ENCODE measurements around the gene GNG12.

The GNG12 gene

DNA sequence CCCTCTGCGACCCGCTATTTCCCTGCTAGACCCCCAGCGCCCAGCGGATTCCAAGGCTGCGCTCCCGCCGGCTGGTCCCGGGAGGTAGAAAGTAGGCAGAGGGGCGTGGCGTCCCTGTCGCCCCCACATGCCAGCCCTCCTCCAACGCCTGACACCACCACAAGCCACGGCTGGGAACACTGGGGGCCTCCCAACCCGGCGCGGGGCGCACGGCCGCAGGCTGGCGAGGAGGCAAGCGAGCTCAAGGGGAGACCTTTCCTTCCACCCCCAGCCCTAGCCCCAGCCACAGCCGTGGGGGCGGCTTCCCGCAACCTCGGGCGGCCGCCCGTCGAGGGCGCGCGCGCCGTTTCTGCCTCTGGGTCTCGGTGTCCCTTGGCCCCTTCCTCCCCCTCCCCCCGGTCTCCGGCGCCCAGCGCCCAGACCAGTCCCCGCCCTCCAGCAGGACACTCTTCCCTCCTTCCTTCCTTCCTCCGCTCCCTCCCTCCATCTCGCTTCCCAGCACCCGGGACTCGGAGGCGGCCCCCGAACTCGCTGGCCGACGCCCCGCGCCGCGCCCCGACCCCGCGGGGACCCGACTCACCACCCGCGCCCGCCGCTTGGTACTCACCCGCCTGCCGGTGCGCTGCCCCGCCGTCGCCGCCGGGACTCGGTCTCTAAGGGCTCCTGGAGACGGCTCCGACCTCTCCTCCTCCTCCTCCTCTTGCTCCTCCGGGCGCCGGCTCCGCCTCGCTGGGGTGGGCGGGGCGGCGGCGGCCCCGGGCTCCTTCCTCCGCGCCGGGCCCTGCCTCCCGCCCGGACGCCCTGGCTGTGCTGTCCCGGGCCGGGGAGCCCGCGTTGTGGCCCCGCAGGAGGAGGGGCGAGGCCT is at the start of gene GNG12:
Gene GNG12, minus strand, starts transcription at position 731 of the 865 bp plus-strand sequence. CDS start 125,781 bp downstream, outside the sequence.
- no peak for DNase-seq (ENCODE audit: low read depth)

DNA sequence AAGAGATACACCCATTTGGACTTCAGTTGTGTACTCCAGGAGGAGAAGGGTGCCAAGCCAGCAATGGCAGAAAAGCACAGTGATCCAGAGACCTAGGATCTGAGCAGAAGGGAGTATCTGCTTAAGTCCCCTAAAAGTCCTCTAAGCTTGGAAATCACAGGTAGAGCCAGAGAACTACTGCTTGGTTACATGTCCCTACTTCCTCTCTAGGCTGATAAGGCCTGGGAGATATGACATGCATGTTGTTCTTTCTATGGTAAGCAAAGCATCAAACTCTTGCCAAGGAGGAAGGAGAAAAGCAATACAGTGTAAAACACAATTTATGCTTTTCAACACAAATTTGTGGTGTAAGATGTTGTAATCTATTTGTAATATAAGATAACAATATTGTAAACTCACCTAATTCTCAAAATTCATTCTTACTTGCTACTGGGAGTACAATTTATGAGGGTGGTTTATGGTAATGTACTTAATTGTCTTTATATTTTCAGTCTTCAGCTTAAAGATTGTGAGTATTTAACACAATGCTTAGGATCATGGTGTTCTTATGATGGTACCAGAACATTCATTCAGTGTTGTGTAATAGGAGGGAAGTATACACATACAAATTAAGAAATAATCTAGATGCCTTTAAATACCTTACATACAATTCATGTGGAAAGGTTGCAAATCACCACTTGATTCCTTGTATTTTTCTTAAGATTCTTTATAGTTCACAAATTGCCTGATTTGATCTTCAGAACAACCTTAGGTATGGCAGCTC is 49.1 kb upstream of the GNG12 start:
- DNase-seq (ENCODE audit: low read depth) = no peak

DNA sequence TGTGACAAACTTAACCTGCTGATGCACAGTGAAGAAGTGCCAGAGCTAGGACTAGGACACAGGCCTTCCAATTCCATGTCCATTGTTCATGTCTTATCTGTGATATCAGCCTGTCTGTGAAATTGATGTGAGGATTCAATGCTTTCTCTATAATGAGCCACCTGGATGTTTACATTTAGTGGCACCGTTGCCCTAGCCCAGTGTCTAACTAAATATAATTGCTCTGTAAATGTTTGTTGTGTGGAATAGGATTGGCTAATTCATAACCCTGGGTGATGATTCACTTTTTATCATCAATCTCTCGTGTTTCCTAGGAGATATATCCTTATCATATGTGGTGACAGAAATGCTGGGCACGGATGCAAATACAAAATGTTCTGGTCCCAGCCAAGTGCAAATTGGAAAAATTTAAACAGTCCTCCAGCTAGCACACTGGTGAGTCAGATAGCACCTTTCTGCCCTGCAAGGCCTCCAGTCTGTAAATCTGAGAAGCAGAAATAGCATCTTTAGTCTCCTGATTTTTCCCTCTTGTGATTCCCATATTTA is 46.9 kb upstream of the GNG12 start:
- DNase-seq (ENCODE audit: low read depth) = no peak

DNA sequence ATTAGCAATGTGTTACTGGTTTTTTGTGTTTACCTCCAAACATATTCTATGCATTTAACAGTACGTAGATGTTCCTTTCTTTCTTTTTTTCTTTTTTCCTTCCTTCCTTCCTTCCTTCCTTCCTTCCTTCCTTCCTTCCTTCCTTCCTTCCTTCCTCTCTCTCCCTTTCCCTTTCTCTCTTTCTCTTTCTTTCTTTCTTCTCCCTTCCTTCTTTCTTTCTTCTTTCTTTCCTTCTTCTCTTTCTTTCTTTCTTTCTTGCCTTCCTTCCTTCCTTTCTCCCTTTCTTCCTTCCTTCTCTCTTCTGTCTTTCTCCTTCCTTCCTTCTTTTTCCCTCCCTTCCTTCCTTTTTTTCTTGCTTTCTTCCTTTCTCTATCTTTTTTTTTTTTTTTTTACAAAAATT is 46.2 kb upstream of the GNG12 start:
- no peak for DNase-seq (ENCODE audit: low read depth)

DNA sequence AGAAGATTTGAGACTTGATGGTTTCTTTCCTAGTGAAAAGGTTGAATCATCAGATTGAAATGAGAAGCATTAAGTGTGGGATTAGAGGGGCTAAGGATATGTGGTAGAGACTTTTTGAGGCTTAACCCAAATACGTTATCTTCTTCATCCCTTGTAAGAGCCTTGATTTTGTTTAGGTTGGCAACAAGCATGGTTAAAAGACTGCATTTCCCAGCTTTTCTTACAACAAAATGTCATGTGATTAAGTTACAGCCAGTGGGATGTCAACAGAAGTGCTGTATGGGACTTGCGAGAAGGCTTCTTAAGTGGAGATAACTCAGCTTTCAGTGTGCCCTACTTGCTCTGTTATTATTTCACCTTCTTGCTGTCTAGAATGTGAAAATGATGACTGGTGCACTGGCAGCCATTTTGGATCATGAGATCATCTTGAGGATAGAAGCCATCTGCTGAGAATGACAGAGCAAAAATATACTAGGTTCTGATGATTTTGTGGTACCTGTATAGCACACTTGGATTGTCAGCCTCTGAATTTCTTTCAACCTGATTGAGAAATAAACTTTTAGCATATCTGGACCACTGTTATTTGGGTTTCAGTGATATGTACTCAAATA is 41.3 kb upstream of the GNG12 start:
- no peak for DNase-seq (ENCODE audit: low read depth)

DNA sequence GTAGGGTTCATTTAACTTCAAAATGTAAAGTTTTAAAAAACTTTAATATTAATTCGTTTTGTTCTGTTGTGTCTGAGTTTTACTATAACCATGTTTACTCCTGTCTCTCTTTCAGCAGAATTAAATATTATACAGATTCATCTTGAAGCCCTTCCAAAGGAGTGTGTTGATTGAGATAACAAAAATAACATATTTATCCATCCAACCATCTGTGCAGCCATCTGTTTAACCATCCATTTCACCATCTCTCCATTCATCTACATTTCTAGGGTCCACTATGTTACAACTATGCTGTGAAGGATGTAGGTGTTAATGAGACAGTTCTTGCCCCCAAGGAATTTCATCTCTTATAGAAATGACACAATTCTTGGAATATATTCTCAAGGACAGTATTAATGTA is 36.0 kb upstream of the GNG12 start:
- no peak for DNase-seq (ENCODE audit: low read depth)

DNA sequence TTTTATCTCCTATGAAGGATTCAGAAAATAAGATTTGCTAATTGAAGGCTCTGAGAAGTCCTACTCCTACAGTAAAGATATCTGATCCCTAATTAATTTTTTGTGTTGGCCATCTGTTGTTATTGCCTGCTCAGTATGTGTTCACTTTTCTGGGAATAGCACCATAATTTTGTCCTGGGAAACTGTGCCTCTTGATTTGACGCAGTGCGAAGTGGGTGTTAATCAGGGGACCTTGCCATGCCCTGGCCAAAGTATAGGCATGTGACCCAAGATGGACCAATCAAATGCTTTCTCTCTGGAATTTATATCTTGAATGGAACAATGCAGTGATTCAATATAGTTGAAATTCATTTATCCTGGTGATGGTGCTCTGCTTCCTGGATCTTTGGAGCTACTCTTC is 30.4 kb upstream of the GNG12 start:
- no peak for DNase-seq (ENCODE audit: low read depth)

DNA sequence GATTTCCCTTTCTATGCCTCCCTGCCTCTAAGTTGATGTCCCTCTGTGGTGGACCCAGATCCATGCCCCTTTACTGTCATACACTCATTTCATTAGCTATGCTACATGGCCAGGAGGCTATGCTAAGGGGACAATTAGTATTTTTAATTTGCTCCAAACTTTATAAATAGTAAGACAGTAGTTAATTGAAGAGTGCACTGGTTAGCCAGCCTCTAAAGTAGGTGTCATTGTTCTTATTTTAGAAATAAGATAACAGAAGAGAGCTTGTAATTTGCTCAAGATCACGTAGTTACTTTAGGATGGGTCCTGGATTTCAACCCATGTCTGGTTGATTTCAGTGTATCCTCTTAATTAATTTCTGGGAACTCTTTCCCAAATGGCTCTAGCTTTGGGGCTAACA is 29.4 kb upstream of the GNG12 start:
- no peak for DNase-seq (ENCODE audit: low read depth)

DNA sequence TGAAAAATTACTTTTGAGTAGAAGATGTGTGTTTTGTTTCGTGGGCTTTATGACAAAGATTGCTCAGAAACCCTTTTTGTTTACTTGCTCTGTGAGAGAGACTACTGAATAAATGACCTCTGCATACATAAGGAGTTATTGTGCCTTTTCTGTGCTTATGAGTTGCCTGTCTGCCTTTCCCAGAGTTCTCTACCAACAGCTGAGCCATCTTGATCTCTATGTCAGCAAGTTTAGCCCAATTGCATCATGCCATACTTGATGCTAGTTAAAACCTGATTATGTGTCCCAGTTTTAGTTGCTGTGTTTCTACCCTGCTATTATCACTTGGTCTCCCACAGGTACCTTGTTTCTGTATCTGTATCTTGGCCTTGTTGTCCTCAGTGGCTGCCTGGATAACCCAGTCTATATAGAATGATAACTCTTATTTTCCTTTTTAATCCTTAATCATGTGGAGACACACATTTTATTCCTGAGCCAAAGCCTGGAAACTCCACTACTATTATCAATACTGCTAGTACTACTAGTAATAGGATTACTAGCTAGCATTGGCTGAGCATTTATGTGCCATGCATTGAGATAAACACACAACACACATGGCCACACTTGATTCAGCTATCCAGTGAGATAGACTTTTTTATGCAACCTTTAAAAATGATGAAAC is 28.7 kb upstream of the GNG12 start:
- no peak for DNase-seq (ENCODE audit: low read depth)

DNA sequence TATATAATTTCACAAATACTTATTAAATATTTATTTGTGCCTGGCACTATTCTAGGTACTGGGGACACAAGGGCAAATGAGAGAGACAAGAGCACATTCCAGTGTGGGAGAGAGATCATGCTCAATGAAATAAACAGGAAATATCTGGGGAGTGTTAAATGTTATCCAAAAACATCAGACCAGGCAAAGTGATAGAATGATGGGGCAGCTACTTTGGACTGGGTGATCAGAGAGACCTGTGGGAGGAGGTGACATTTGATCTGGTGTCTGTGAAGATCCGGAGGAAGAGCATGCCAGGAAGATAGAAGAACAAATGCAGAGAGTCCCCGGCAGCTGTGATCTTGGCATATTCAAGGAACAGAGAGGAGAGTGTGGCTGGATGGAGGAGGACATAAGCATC is 27.5 kb upstream of the GNG12 start:
- DNase-seq (ENCODE audit: low read depth) = no peak

DNA sequence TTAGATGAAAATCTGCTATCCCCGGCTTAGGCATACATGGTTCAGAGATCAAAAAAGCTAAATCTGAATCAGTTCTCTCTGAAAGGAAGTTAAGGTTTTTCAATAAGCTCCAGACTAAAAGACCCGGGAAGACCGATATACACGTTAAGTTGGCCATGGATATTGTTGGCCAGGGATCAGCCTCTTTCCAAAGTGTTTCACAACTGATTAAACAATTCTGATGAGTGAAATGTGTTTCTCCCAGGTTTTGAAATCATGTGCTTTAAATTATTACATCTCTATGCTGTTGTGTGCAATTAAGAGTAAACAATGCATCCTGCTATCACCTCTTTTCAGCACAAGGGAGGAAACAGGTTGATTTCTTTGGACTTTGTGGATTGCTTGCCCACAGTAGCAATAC is 23.7 kb upstream of the GNG12 start:
- DNase-seq (ENCODE audit: low read depth) = no peak

DNA sequence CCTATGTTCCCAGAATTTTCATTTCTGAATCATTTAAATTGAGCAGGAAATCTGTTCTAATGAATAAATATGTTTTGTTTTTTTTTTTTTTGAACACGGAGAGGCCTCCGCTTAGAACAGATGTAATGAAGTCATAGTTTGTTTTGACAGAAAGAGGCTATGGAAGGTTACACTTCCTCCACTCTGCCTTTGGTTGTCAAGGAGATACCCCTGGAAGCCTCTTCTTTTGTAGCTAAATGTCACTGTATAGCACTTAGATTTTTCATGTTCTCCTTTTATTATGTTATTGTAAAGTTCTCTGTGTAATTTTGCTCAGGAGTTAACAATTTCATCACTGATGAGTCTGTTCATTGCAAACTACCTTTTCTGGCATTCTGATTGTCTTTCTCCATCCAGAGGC is 22.7 kb upstream of the GNG12 start:
- DNase-seq (ENCODE audit: low read depth) = no peak

DNA sequence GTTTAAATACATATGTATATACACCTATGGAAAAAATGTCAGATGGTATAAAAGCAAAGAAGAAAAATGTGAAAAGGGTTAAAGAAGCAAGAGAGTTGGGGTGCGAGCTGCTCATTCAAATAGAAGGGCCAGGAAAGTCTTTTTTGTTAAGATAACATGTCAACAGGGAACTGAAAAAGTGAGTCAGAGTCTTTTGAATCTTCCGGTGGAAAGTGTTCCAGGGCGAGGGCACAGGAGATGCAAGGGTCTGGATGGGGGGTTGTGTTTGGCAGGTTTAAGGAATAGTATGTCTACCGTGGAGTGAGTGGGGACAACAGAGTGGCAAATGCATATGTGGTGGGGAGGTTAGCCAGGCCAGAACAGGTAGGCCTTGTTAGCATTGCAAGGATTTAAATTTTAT is 22.2 kb upstream of the GNG12 start:
- DNase-seq (ENCODE audit: low read depth) = no peak

DNA sequence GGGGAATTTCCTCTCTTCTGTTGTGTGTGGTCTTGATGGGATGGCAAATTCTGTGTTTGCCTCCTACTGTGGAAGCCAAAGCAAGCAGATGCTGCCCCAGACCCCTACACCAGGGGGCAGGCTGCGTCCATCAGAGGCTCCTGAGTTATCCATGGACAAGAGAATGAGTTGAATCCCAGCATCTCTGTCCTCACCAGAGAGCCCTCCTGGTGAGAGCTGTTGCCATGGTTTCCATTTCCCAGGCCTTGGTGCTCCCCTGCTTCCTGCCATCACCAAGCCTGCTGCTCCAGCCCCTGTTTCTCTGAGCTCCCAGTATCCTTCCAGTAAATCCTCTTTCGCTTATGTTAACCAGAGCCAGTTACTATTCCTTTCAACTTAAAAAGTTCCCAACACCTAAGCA is 20.4 kb upstream of the GNG12 start:
- no peak for DNase-seq (ENCODE audit: low read depth)

DNA sequence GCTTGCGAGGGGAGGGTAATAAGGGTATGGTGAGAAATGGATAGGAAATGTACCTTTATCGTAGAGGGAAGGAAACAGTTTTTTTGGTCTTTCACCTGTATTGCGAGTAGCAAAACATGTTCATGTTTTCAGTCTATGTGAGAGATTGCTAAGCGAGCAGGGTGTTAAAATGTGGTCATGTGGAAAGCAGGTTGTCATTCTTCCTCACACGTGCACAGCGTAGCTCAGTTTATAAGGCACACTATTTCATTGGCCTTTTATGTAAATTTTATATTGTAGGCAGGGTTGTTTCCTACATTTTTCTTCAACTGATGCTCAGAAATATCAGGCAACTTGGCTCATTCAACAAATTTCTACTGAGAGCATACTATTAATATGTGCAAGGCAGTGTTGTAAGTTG is 18.5 kb upstream of the GNG12 start:
- no peak for DNase-seq (ENCODE audit: low read depth)

DNA sequence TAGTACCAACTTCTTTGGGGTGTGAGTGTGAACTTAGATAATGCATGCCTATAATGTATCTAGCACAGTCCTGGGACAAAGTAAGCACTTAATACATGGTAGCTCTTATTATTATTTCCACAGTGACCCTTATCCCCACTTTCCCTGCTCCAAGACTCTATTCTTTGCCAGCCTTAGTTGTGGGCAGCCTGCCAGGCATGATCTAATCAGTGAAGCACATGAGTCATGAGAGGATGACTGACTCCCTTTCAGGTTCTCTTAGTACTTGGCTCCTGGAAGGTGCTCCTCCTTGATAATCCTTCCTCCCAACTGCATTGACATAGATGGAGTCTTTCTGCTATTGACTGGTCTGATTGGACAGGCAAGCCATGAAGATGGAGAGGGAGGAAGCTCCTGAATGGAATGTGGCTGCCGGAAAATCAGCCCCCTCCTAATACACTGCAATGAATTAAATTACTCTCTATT is 17.4 kb upstream of the GNG12 start:
- DNase-seq (ENCODE audit: low read depth) = no peak

DNA sequence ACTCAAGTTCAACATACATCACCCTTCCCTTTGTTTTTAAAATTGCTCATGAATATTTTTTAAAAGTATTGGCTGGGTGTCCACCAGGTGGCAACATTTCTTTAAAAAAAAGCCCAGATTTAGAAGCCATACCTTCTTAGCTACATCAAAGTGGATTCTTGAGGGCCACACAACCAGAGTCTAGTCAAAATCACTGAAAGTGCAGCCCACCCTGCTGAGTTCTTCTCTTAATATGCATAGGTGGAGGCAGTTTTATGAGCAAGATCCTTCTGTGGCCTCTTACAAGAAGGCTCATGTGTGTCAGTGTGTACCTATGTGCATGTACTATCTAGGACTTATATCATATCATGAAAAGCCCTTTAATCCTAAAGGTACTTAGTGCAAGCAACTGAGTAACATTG is 16.9 kb upstream of the GNG12 start:
- DNase-seq (ENCODE audit: low read depth) = no peak

DNA sequence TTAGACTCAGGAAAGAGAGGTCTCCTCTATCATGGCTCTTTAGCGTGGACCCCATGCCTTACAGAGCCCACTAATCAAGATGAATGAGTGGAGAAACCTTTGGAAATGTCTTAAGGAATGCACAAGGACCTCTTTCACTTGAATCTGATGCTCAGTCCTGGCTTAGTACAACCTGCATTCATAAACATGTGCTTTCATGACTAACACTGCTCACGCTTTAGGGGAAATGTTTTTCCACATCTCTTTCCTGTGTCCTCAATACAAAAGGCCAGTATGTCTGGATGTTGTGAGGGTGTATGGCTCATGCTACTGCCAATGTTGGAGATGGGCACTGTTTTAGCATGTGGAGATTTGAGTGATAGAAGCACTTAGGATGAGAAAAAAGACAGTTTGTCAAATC is 14.2 kb upstream of the GNG12 start:
- DNase-seq (ENCODE audit: low read depth) = no peak

DNA sequence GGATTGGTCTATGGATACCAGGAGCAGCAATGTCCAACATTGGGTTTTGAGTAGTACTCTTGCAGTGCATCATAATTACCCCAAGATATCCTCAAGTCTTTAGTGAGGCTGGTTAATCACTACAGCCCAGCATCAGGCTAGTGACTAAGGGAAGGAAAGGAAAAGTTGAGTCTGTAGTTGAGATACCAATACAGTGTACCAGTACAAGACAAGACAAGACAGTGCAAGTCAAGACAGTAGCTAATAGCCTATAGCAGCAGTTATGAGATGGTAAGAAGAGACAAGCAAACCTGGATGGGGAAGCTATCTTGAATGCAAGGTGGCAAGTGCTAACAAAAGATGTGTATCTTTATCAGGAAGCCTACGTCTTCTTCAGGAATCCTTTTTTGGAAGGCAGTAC is 13.3 kb upstream of the GNG12 start:
- DNase-seq (ENCODE audit: low read depth) = no peak

DNA sequence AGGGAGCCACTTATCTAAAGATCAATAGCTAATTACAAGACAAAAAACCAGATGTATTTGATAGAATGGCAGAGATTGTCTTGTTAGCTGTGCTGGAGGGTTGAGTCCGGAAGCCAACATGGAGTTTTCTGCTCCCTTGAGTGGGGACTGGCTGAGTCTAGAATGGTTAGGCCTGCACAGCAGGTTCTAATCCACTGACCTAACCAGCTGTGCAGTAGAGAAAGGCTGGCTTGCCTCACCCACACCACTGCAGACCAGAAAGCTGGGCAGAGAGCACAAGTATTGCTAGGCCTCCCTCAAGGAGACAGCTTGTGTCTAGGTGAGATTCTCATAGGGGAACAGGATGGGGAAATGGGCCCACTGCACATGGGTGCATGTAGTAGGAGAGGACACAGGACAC is 11.7 kb upstream of the GNG12 start:
- no peak for DNase-seq (ENCODE audit: low read depth)

DNA sequence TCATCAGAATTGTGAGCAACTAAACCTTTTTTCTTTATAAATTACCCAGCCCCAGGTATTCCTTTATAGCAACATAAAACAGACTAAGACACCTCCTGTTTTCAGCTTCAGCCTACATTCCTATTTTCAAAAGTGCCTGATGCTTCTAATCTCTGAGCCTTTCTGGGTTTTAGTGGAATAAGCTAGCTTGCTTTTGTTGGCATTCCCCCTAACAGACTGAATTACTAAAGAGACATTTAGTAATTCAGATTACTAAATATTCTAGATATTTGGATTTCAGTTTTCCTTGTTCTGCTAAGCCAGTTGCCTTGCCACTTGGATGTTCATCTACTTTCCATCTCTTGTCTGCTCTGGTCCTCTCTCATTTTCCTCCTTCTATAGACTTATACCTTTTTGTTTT is 10.5 kb upstream of the GNG12 start:
- no peak for DNase-seq (ENCODE audit: low read depth)

DNA sequence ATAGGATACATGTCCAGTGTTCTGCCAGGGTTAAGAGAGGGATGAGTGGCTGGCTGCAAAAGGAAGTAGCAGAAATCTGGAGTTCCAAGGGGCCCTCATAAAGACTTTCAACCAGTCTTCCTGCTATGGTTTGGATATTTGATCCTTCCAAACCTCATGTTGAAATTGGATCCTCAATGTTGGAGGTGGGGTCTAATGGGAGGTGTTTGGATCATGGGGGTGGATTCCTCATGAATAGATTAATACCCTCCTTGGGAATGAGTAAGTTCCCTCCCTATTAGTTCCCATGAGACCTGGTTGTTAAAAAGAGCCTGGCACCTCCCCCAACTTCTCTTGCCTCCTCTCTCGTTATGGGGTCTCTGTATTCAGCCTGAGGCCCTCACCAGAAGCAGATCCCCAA is 10.1 kb upstream of the GNG12 start:
- no peak for DNase-seq (ENCODE audit: low read depth)

All from stimulated activated CD4-positive, alpha-beta T cell treated with anti-CD3 and anti-CD28 coated beads, Interleukin-2, amount 100 ng/mL, for 4 hours (primary cell).